GM12878 (cell line): ENCODE measurements around the gene PHKA1. TPM values are rescaled to one million over a fixed set of nuclear protein-coding genes. Genes with fewer than 3 reads are reported as not detected.

Experiments used
- HDAC2 ChIP-seq: fragments of 200-600 bp; sonication (generic); IDR thresholded peaks from 2 replicates; pipeline ENCODE4 v1.6.1; 2017
- HDGF ChIP-seq: fragments of 450-650 bp; IDR thresholded peaks from 2 replicates; pipeline ENCODE4 v1.6.1; 2016; ENCODE audit warnings: antibody characterized with exemption
- NFXL1 ChIP-seq: fragments of 450-650 bp; IDR thresholded peaks from 2 replicates; pipeline ENCODE4 v1.6.1; 2017; ENCODE audit warnings: antibody characterized with exemption, mild to moderate bottlenecking, borderline replicate concordance
- RELA ChIP-seq: fragments of 450-650 bp; IDR thresholded peaks from 2 replicates; pipeline ENCODE4 v1.8.0; 2014; ENCODE audit warnings: borderline replicate concordance; ENCODE audit not compliant: partially characterized antibody
- RFX5 ChIP-seq: IDR thresholded peaks from 2 replicates; pipeline ENCODE4 v1.6.1; 2011; ENCODE audit warnings: low read depth, low read length, improper control_type of control experiment
- SKIL ChIP-seq: fragments of 450-650 bp; IDR thresholded peaks from 2 replicates; pipeline ENCODE4 v1.6.1; 2017; ENCODE audit warnings: mild to moderate bottlenecking, low read depth, inconsistent platforms; ENCODE audit not compliant: poor library complexity, severe bottlenecking
- ZNF274 ChIP-seq: IDR thresholded peaks from one replicate; pipeline ENCODE4 v1.8.0; 2011; ENCODE audit not compliant: insufficient read length, insufficient read depth
- polyA plus RNA-seq, 11 experiments: library from polyadenylated mRNA; depleted of rRNA in 4 of 11; unstranded in 6 of 11; stranded (reverse) in 5 of 11; fragments of >200 nt; fragmentation: Nextera tagmentation in 4 of 11; fragmentation: Illumina TruSeq in 1 of 11; extraction: Ambion mirVana in 4 of 11; extraction: Trizol in 1 of 11; gene quantifications; 1 replicate in 1 of 11; 2 replicates in 10 of 11; pipeline versions ENCODE4 v1.2.1 to v1.2.3, GENCODE V29; 2011 to 2016; ENCODE audit warnings: inconsistent platforms in 2 of 11, missing spikeins in 2 of 11, low read depth in 1 of 11
- total RNA-seq, 4 experiments: library from RNA; depleted of rRNA in 3 of 4; stranded (reverse); fragments of >200 nt in 3 of 4; fragmentation: Illumina TruSeq in 1 of 4; extraction: Trizol in 1 of 4; gene quantifications; 2 replicates each; pipeline versions ENCODE4 v1.2.1 to v1.2.3, GENCODE V29; 2013 to 2021
- TF ChIP-seq, protein P1 (sequence below): fragments of 450-650 bp; IDR thresholded peaks from 2 replicates; pipeline ENCODE4 v1.6.1; 2017; ENCODE audit warnings: mild to moderate bottlenecking, moderate library complexity
- TF ChIP-seq, protein P2 (sequence below): IDR thresholded peaks from 2 replicates; pipeline ENCODE4 v1.6.1; 2011; ENCODE audit warnings: borderline replicate concordance, low read depth, mild to moderate bottlenecking, moderate library complexity, low read length; ENCODE audit not compliant: insufficient read depth, poor library complexity, severe bottlenecking

PHKA1 gene
- total and polyA plus RNA-seq, 10 of the 15 experiments (the other 5 are each of a cell fraction or from before 2014, with no cell fraction given), result under 0.01 to 0.15 (median 0.05) TPM; not detected in 4

DNA sequence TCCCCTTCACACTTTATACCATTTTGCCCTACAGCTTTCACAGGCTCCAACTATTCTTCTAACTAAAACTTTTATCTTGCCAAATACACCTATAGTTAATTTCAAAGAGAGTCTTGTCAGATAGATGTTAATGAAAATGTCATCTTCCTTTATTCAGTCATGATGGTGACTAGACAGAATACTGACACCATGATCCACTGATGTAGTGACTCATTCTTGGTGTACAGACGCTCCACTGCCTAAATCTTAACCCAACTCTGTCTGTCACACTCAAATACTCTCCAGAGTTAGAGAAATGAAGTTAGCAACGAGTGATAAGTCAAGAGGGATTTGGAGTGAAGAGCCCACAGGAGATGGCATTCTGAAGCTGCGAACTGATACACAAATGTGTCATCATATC is 109.4 kb downstream of the PHKA1 start (continued):
- TF ChIP-seq SKIL, result no peak
- no peak for TF ChIP-seq HDGF
- TF ChIP-seq RFX5, result no peak
- TF ChIP-seq NFXL1, result no peak
- TF ChIP-seq, protein P1, sequence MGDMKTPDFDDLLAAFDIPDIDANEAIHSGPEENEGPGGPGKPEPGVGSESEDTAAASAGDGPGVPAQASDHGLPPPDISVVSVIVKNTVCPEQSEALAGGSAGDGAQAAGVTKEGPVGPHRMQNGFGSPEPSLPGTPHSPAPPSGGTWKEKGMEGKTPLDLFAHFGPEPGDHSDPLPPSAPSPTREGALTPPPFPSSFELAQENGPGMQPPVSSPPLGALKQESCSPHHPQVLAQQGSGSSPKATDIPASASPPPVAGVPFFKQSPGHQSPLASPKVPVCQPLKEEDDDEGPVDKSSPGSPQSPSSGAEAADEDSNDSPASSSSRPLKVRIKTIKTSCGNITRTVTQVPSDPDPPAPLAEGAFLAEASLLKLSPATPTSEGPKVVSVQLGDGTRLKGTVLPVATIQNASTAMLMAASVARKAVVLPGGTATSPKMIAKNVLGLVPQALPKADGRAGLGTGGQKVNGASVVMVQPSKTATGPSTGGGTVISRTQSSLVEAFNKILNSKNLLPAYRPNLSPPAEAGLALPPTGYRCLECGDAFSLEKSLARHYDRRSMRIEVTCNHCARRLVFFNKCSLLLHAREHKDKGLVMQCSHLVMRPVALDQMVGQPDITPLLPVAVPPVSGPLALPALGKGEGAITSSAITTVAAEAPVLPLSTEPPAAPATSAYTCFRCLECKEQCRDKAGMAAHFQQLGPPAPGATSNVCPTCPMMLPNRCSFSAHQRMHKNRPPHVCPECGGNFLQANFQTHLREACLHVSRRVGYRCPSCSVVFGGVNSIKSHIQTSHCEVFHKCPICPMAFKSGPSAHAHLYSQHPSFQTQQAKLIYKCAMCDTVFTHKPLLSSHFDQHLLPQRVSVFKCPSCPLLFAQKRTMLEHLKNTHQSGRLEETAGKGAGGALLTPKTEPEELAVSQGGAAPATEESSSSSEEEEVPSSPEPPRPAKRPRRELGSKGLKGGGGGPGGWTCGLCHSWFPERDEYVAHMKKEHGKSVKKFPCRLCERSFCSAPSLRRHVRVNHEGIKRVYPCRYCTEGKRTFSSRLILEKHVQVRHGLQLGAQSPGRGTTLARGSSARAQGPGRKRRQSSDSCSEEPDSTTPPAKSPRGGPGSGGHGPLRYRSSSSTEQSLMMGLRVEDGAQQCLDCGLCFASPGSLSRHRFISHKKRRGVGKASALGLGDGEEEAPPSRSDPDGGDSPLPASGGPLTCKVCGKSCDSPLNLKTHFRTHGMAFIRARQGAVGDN, result no peak
- no peak for TF ChIP-seq ZNF274
- no peak for TF ChIP-seq RELA
- TF ChIP-seq, protein P2, sequence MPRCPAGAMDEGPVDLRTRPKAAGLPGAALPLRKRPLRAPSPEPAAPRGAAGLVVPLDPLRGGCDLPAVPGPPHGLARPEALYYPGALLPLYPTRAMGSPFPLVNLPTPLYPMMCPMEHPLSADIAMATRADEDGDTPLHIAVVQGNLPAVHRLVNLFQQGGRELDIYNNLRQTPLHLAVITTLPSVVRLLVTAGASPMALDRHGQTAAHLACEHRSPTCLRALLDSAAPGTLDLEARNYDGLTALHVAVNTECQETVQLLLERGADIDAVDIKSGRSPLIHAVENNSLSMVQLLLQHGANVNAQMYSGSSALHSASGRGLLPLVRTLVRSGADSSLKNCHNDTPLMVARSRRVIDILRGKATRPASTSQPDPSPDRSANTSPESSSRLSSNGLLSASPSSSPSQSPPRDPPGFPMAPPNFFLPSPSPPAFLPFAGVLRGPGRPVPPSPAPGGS, result no peak
- TF ChIP-seq HDAC2, result no peak
